ENCODE data around the gene TNPO2. TPM values are rescaled to one million over a fixed set of nuclear protein-coding genes. Genes with fewer than 3 reads are reported as not detected.

TNPO2 gene
- total RNA-seq, 1 donor from 2014 or later: 64.5 TPM

- peaks cover 8% of the 10 kb centered on the region for H3K36me3 Mint-ChIP-seq (ENCODE audit: low read depth)
- no peak for TF ChIP-seq CTCF (IDR thresholded peaks at IDR 0.05)
- no peaks in the 10 kb centered on the region for H3K27me3 Mint-ChIP-seq (ENCODE audit: low read depth)
- peaks cover 33% of the 10 kb centered on the region for H3K4me1 Mint-ChIP-seq (ENCODE audit: low read depth)
- no peak for DNase-seq (ENCODE audit: low spot score)
- H3K4me3 Mint-ChIP-seq (ENCODE audit: unreplicated experiment): peak overlapping the region; percentile 100
- peak overlapping the region; percentile 99 for H3K27ac Mint-ChIP-seq (ENCODE audit: unreplicated experiment)
- no peaks in the 10 kb centered on the region for H3K9me3 Mint-ChIP-seq (ENCODE audit: low read depth)
Measured at GRCh38 chr19:12737835-12738351, 14.2 kb upstream of the TNPO2 start.

GRCh38 chr19:12736995-12737834, 13.5 kb upstream of the TNPO2 start, which contains the start of gene GET3:
Gene GET3, plus strand, starts transcription at chr19:12737497. Its CDS starts 9 bp downstream, at chr19:12737506.
- no peaks in the 10 kb centered on the region for H3K27me3 Mint-ChIP-seq (ENCODE audit: low read depth)
- no peak for DNase-seq (ENCODE audit: low spot score)

GRCh38 chr19:12733369-12734214, 9.9 kb upstream of the TNPO2 start:
- Mint-ChIP-seq H3K27ac (ENCODE audit: unreplicated experiment) (peak overlapping the region; percentile 95), H3K36me3 (ENCODE audit: low read depth) (peaks cover 13% of the 10 kb centered on the region), H3K4me1 (ENCODE audit: low read depth) (peaks cover 40% of the 10 kb centered on the region), H3K9me3 (ENCODE audit: low read depth) (no peaks in the 10 kb centered on the region), H3K27me3 (ENCODE audit: low read depth) (no peaks in the 10 kb centered on the region), H3K4me3 (ENCODE audit: unreplicated experiment) (peak overlapping the region; percentile 92)
- TF ChIP-seq CTCF (IDR thresholded peaks at IDR 0.05): peak; percentile 65
- DNase-seq (ENCODE audit: low spot score): no peak

More at GRCh38 chr19:12736995-12737834, 13.5 kb upstream of the TNPO2 start, which contains the start of gene GET3:
- TF ChIP-seq CTCF (IDR thresholded peaks at IDR 0.05): no peak
- peak within 1 kb of the TSS; percentile 100 for H3K4me3 Mint-ChIP-seq (ENCODE audit: unreplicated experiment)
- peaks cover 40% of the 10 kb centered on the region for H3K4me1 Mint-ChIP-seq (ENCODE audit: low read depth)
- H3K36me3 Mint-ChIP-seq (ENCODE audit: low read depth): peaks cover 6% of the 10 kb centered on the region
- H3K27ac Mint-ChIP-seq (ENCODE audit: unreplicated experiment): peak within 1 kb of the TSS; percentile 99
- no peaks in the 10 kb centered on the region for H3K9me3 Mint-ChIP-seq (ENCODE audit: low read depth)

GRCh38 chr19:12731337-12731736, 7.6 kb upstream of the TNPO2 start:
- Mint-ChIP-seq H3K36me3 (ENCODE audit: low read depth) (peaks cover 16% of the 10 kb centered on the region), H3K27ac (ENCODE audit: unreplicated experiment) (no peak overlapping the region), H3K4me1 (ENCODE audit: low read depth) (peaks cover 21% of the 10 kb centered on the region), H3K4me3 (ENCODE audit: unreplicated experiment) (no peak overlapping the region), H3K27me3 (ENCODE audit: low read depth) (no peaks in the 10 kb centered on the region), H3K9me3 (ENCODE audit: low read depth) (no peaks in the 10 kb centered on the region)
- no peak for DNase-seq (ENCODE audit: low spot score)
- no peak for TF ChIP-seq CTCF (IDR thresholded peaks at IDR 0.05)

GRCh38 chr19:12730064-12730463, 6.3 kb upstream of the TNPO2 start:
- DNase-seq (ENCODE audit: low spot score): no peak
- no peak for TF ChIP-seq CTCF (IDR thresholded peaks at IDR 0.05)
- no peak overlapping the region for H3K4me3 Mint-ChIP-seq (ENCODE audit: unreplicated experiment)
- peaks cover 20% of the 10 kb centered on the region for H3K4me1 Mint-ChIP-seq (ENCODE audit: low read depth)
- H3K36me3 Mint-ChIP-seq (ENCODE audit: low read depth): peaks cover 16% of the 10 kb centered on the region
- no peaks in the 10 kb centered on the region for H3K27me3 Mint-ChIP-seq (ENCODE audit: low read depth)
- no peak overlapping the region for H3K27ac Mint-ChIP-seq (ENCODE audit: unreplicated experiment)
- no peaks in the 10 kb centered on the region for H3K9me3 Mint-ChIP-seq (ENCODE audit: low read depth)

Data from chondrocyte (in vitro differentiated cells).